Stimulated activated CD8-positive, alpha-beta memory T cell treated with anti-CD3 and anti-CD28 coated beads, Interleukin-2, amount 100 ng/mL, for 1 hour (primary cell): ENCODE measurements around the gene AGBL1.
A peak's percentile ranks its signal among the peaks of the same experiment; 100 is the strongest.

ENCODE experiments used
- DNase-seq, 2 donors: peaks; one replicate each; pipeline ENCODE4 v3.0.0-alpha.2; 2020; ENCODE audit warnings: low read depth in 2 of 2

The AGBL1 gene

DNA sequence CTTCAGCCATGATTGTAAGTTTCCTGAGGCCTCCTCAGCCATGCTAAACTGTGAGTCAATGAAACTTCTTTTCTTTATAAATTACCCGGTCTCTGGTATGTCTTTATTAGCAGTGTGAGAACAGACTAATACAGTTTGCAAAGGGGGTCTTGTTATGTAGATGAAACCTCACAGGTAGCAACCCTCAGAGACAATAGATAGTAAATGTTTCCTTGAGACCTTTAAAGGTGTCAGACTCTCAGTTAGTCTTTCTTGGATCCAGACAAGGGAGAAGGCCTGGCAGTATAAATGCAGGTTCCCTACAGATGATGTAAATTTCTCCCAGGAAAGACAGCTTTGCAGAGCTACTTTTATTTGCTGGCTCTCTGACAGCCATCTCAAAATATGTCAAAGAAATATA is 510.8 kb downstream of the AGBL1 start:
- no peak for DNase-seq

DNA sequence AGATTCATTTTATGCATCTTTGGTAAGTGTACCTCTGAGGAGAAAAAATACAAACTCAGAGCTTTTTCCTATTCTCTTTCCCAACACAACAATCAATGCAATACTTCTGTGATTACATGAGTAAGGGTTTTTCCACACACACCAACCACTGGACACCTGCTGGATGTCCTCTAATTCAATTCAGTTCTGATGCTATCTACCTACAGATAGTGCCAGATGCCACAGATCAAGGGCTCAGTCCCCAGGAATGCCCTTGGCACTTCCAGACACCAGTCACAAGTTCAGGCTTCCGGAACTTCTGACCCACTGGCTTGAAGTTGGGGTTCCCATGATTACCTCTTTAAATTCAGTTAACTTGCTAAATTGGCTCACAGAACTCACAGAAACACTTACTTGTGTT is 511.5 kb downstream of the AGBL1 start:
- no peak for DNase-seq

DNA sequence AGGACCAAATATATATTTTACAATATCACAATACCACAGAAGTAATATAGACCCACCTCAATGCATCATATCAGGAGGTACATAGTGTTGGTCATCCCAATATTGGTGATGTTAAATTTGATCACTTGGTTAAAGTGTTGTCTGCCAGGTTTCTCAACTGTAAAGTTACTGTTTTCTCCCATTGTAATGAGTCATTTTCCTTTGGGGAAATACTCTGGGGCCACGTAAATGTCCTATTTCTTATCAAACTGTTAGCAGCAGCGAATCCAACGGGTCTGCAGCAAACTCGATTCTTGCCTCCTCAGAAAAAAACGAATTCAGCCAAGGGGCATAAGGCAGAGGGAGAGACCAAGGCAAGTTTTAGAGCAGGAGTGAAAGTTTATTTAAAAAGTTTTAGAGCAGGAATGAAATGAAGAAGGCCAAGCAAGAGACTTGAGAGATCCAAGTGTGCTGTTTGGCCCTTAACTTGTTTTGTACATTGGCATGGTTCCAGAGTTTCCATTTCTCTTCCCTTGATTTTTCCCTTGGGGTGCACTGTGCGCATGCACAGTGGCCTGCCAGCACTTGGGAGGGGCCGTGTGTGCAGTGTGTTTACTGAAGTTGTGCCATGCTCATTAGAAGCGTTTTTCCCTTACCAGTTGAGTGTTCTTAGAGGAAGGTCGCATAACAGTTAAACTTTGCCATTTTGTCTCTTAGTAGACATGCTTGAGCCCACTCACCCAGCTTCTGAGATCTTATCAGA is 512.5 kb downstream of the AGBL1 start:
- no peak for DNase-seq

DNA sequence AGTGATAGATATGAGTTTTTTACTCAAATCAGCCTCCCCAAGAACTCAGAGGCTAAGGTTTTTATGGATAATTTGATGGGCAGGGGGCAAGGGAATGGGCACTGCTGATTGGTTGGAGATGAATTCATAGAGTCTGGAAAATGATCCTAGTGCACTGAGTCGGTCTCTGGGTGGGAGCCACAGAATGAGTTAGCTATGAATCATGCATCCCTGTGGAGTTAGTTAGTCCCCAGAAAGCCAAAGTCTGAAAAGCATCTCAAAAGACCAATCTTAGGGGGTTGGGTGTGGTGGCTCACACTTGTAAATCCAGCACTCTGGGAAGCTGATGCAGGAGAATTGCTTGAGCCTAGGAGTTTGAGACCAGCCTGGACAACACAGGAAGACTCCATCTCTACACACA is 516.1 kb downstream of the AGBL1 start:
- DNase-seq: no peak

DNA sequence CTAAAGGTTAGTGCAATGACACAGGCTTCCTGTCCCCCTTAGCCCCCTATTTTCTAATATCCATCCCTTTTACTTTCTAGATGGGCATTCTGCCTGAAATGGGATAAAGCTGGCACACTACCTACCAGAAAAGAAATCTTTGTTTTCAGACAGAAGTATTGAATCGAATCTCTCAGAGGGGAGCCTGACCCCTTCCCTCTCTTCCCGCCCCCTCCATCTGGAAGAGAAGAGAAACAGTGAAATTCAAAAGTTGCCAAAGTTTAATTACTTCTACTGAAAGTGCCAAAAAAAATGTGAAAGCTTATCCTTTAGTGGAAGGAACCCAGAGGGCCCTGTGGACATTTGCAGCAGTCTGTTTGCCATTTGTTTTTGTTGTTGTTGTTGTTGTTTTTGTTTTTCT is 523.8 kb downstream of the AGBL1 start:
- DNase-seq: no peak

DNA sequence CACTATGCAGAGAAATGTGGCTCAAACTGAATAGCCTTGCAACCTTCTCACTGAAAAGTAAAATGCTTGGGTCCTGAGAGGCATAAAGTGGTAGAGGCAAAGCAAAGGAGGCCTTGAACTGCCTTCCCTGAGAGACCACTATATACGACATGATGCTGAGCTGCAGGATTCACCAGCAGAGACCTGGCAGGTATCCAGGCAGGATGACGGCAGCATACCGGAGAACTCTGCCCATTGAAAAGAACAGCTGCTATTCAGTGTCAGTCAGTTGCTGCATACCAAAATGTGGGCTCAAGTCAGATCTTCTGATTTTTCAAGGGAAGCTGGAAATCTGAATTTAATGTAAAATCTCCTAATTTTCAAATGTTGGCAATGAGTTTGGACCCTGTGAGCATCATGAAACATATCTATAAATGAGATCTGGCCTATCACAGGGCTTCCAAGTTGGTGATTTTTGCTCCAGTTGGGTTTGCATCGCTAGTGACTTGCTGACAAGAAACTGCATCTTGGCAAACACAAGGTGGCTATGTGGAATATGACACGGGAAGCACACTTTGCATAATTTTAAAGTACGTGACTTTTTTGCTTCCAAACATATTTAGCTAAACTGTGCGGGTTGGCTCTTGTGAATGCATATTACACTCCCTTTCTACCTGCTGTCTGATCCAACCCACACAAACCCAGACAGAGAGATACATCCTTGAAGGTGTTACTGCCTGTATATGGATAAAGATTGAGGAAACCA is 529.0 kb downstream of the AGBL1 start:
- DNase-seq: no peak

DNA sequence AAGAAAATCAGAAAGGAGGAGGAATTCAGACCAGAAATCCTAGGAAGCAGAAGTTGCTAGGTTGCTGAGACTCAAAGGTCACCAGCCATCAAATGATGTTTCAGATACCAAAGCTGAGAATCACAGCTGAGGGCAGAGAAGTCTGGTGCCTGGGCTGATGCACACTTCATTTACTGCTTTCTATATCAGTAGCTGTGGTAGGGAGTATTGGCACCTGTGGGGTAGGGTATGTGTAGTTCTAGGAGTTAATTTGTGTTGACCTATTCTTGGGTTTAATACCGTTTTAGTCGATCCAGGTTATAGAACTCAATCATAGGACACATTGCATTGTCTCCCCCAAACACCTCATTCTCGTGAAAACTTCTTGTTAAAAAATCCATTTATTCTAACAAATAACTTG is 529.6 kb downstream of the AGBL1 start:
- DNase-seq: no peak

DNA sequence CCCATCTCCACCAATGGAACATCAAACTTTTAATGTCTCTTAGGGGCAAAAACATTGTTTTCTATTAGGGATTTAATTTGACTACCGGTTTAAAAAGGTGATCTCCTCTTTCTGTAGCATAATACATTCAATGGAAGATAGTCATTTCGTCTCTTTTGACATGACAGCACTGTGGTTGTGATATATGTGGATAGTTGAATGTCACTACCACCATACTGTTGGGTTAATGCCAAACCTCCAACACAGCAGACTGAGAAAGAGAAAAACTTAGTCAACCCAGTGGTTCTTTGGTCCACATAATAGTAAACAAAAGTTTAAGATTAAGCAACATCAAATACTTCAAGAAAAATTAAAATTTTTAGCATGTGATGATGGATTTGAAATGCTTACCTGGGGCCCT is 530.4 kb downstream of the AGBL1 start:
- no peak for DNase-seq

DNA sequence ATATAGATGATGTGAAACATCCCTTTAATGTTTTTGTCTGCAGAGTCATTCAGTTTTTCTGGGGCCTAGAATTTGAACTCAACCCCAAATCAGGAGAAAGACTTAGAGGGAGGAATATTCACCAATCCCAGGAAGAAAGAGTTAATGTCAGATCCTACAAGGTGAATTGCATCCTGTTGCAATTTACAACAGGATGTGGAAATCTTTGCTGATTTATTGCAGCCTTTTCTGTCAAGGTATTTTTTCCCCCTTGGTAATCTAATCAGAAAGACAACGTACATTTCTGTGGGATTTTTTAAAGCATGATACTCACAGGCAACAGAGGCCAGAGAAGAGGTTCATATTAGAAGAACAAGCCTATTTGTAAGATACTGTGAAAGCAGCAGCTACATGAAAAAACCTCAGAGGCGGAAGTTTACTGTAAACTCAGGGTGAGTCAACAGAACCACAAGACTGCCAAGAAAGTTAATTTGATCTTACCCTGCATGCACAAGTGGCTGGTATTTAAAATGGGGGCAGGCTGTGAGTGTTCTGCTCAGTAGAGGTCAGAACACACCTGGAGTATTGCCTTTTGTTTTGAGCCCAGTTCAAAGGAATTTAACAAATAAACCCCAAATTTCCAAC is 531.9 kb downstream of the AGBL1 start:
- DNase-seq: peak in 1 of 2 donors; percentile 1

DNA sequence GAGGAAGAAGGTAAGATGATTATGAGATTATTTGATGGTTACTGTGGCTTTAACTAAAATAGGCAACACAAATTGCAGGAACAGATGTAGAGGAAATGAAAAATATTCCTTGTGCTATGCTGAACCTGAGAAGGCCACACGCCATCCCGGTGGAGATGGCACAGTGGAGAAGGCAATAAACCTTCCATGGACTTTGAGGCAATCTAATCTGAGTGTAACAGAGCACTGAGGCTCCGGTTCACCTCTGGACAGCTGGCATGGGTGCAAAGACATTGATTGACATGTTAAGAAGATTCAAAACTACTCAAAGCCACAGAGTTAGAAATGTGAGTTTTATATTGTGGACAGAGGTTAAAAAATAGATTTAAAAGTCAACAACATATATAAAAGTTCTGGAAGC is 535.7 kb downstream of the AGBL1 start:
- no peak for DNase-seq

DNA sequence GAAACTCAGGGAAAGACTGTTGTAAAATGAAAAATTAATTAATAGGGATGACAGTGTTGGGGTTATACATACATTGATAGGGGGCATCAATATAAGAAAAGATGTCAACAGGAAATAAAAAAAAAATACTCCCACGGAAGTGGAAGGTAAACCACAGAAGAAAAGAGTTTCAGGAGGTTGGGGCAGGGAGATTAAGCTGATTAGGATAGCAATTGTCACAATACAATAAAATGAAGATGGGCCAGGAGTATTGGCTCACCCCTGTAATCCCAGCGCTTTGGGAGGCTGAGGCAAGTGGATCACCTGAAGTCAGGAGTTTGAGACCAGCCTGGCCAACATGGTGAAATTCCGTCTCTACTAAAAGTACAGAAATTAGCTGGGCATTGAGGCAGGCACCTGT is 536.1 kb downstream of the AGBL1 start:
- no peak for DNase-seq

DNA sequence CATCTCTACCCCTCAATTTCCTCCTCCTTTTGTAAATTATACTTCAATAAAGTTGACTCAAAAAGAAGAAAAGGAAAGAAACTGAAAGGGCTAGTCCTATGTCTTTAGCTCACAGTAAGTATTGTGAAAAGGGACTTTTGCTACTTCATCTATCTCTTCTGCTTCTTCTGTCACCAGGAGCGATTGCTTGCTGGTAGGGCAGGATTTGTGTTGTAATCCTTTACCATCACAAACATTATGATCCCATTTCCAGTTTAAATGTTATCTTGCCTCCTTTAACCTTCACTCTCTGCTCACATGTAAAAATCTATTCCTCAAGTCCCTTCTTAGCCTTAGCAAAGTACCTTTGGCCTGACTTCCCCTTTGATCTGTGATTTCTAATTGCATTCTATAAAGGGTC is 537.1 kb downstream of the AGBL1 start:
- DNase-seq: no peak

DNA sequence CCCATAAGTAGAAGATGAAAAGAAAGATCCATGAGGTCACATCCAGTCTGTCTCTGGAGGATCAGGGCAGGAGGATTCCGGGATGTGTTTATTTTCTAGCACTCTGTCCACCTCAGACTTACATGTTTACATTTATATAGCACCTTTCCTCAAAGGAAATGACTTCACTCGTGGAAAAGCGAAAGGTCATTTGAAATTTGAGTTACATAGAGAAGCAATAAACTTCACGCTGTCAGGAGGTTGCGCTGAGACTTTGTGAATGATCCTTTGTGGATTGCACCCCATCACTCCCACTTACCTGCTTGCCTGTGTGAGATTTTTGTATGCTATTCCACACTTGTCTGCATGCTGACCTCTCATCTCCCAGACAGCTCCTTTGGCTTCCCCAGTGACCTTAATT is 540.5 kb downstream of the AGBL1 start:
- DNase-seq: no peak

DNA sequence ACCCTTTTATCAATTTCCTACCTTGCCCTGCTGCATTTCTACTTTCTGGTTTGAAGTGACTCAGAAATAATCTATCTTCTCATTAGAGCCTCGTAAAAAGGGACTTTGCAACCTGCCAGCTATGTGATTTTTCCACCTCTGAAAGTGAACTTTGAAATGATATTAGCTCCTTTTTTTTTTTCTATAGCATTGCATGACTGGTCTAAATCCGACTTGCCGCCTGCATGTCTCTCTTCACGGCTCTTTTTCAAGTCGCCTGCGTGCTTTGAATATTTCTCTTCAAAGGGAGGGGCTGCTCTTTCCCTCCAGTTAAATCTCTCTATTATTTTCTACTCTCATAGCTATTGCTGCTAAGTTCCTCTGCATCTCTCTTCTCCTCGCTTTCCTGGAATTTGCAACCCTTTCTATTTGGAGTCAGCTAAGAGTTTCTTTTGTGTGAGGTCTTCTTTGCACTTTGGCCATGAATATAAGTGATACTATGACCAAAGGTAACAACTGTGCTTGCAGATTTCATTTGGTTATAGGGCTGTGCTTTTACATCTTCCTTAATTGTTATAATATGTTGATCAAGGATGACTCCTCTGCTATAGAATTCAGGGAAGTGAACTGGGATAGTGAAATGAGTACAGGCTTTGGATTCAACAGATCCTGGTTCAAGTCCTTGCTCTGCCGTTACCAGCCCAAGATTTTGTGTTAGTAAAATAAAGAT is 541.1 kb downstream of the AGBL1 start:
- no peak for DNase-seq

DNA sequence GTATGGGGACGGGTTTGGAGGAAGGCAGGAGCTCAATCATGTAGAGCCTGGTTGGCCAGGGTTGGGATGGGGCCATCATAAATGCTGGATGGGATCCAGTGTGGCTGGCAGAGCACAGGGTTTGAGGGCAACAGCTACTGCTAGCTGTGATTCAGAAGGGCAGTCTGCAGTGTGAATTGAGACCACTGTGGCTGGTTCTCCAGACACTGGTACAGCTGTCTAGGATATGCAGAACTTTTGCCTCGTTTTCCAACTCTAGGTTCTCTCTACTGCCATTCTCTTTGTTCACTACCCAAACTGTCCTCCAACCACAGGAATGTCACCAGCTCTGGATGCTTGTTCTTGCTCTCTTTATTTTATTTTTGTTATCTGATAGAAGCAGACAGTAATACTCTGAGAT is 543.6 kb downstream of the AGBL1 start:
- no peak for DNase-seq

DNA sequence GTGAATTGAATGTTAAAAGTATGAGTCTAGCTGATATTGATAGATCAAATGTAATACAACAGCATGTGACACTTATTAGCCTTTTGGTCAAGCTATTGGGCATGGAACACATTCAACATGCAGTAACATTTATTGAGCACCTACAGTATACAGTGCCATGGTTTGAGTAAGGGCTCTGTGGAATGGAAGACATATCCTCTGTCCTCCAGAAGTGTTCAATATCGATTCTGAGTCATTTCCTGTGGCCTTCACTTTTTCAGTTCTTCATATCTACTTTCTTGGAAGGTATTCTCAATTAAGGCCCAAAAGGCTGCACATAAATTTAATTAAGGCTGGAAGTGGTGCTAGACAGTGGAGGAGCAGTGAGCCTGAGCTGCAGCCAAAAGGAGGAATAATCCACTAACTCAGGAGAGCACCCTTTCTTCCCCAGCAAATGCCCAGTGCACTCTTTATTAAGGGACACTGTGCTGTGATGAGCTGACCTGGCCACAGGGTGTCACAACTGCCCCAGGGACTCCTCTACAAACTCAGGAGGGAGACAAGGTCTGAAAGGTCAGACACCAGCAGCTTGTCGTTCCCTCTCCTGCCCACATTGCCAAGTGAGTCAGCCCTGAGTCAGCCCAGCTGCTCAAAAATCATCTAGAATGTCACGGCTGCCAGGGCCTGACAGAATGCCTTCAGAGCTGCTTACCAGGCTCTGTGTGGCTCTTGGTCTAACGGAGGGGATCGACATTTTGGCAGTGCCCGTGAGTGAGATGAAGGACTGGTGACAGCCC is 544.8 kb downstream of the AGBL1 start:
- DNase-seq: peak; percentile 14 to 43

DNA sequence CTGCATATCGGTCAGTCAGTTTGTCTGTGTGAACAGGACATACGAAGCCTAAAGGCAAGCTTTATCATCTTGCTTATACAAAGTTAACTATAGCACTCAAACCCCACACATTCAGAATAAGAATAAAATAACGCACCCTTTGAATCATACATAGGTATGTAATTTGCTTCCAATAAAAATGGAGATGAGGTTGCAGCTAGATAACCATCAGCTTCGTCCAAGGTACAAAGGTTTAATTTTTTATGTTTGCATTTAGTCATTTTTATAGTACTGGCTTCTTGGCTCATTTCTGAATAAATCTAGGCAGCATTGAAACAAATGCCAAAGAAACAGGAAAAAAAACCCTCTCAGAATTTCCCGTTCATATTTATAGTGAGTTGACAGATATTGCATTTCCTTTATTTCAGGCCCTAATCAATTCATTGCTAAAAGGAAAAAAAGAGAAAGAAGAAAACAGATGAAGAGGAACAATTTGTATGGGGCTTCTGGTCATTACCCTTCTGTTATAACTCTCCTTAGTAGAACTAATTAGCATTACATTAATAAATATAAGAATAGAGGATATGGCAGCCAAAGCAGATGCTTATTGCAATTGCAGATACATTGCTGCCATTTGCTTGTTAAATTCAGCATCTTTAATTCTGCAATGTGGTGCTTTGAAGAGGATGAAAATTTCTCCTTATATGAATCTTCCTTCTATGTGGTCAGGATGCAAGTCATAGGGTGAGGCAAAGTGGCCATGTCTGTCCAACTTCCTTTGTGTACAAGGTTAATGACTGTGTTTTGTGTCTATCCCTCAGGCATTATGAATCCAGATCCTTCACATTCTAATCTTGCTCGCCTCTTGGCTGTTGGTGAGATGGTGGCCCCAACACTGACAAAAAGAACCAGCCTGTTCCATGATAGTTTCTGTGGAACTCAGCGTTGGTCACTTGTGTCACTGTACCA is 550.0 kb downstream of the AGBL1 start:
- DNase-seq: no peak

DNA sequence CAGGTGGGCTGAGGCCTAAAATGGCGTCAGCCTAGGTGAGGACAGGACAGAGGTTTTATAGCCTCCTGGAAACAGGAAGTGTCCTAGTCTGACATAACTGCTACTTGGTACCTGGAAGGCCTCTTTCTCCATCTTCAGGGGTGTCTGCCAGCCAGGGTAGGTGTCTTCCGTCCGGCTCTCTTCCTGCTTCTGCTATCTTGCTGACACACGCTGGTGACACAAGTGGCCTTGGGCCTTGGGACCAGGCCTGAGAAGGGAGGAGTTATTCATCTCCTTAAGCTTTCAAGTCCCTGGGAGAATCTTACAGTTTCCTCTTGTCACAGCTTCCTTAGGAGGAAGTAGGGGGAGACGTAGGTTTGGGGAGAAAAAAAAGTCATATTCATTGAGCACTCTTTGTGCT is 551.3 kb downstream of the AGBL1 start:
- DNase-seq: no peak

DNA sequence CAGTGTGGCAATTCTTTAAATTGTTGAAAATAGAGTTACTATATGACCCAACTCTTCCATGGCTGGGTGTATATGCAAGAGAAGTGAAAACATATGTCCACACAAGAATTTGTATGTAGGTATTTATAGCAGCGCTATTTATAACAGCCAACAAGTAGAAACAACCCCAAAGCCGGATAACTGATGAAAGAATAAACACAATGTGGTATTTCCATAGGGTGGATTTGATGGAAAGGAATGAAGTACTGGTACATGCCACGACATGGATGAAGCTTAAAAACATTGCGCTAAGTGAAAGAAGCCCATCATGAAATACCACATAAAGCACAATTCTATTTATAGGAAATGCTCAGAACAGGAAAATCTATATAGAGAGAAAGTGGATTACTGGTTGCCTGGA is 554.5 kb downstream of the AGBL1 start:
- no peak for DNase-seq

DNA sequence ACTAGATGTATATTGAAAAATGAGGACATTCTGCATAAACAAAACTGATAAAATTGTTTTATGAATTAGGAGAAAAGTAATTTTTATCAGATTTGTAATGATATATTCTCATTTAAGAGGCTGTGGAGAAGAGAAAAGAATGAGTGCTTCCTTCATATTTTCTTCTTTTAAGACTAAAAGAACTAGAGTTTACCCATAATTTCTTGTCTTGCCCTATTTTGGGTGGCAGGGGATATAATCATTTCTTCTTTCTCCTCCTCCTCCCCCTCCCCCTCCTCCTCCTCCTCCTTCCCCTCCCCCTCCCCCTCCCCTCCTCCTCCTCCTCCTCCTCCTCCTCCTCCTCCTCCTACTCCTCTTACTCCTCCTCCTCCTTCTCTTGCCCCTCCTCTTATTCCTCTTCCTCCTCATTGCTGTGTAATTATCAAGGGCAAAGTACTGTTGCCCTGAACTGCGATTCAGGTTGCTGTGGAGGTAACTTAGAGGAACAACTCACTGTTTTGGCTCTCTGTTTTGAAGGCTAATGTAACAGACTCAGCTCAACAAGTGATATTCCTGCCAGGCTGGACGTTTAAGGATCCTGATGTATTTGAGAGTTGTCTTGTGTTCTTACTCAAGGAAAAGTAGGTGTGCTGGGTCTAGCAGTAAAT is 555.4 kb downstream of the AGBL1 start:
- no peak for DNase-seq
